PC-9 (cell line): ENCODE data around the gene PKN2. TPM values are rescaled to one million over a fixed set of nuclear protein-coding genes. Genes with fewer than 3 reads are reported as not detected.

Experiments
- BruUV-seq: library from RNA; stranded (reverse); fragments of 400-500 nt; replicated peaks from 2 replicates; lab custom pipeline; 2021; lab: Mats Ljungman, UMichigan
- CTCF ChIA-PET: fragments of 300-600 bp; sonication (Branson Sonifier 250); formaldehyde crosslinking; loops from one replicate; lab custom pipeline; 2022; ENCODE audit warnings: antibody characterized with exemption; lab: Charles Lee
- POLR2A ChIA-PET: fragments of 300-600 bp; sonication (Branson Sonifier 250); formaldehyde crosslinking; loops from one replicate; lab custom pipeline; 2022; ENCODE audit warnings: antibody characterized with exemption; ENCODE audit not compliant: unreplicated experiment; lab: Charles Lee
- DNase-seq, 2 experiments: peaks; one replicate each; pipeline versions ENCODE4 v3.0.0 to v3.0.0-alpha.2; 2015 to 2022; ENCODE audit warnings: mixed read lengths in 1 of 2
- H2AFZ ChIP-seq: fragments of 200-600 bp; sonication (generic); 2 replicates; pipeline ENCODE4 v1.8.1; 2017; ENCODE audit warnings: antibody characterized with exemption
- H3F3A ChIP-seq: fragments of 200-600 bp; sonication (generic); 2 replicates; pipeline ENCODE4 v1.8.1; 2017; ENCODE audit warnings: antibody characterized with exemption, mild to moderate bottlenecking, low read depth; ENCODE audit not compliant: insufficient read depth
- H3K27ac ChIP-seq: fragments of 200-600 bp; sonication (generic); 2 replicates; pipeline ENCODE4 v1.6.1; 2016; ENCODE audit warnings: mixed run types
- H3K27me3 ChIP-seq: fragments of 200-600 bp; sonication (generic); 2 replicates; pipeline ENCODE4 v1.6.1; 2016; ENCODE audit warnings: low read depth, mixed run types; ENCODE audit not compliant: insufficient read depth
- H3K36me3 ChIP-seq: fragments of 200-600 bp; sonication (generic); 2 replicates; pipeline ENCODE4 v1.6.1; 2016; ENCODE audit warnings: low read depth, mixed run types
- H3K4me1 ChIP-seq: fragments of 200-600 bp; sonication (generic); replicated peaks from 2 replicates; pipeline ENCODE4 v1.6.1; 2016; ENCODE audit warnings: mixed run types; ENCODE audit not compliant: insufficient read depth
- H3K4me2 ChIP-seq: fragments of 200-600 bp; sonication (generic); 2 replicates; pipeline ENCODE4 v1.6.1; 2017; ENCODE audit warnings: mixed run types
- H3K4me3 ChIP-seq: fragments of 200-600 bp; sonication (generic); 2 replicates; pipeline ENCODE4 v1.6.1; 2016; ENCODE audit warnings: mixed run types
- H3K79me2 ChIP-seq: fragments of 200-600 bp; sonication (generic); 2 replicates; pipeline ENCODE4 v1.6.1; 2017; ENCODE audit warnings: low read depth, mixed run types
- H3K9me2 ChIP-seq: fragments of 200-600 bp; sonication (generic); 2 replicates; pipeline ENCODE4 v1.8.1; 2017; ENCODE audit warnings: mild to moderate bottlenecking; ENCODE audit not compliant: insufficient read depth
- H3K9me3 ChIP-seq: fragments of 200-600 bp; sonication (generic); 2 replicates; pipeline ENCODE4 v1.8.1; 2016; ENCODE audit warnings: low read depth; ENCODE audit not compliant: insufficient read depth
- H4K20me1 ChIP-seq: fragments of 200-600 bp; sonication (generic); 2 replicates; pipeline ENCODE4 v1.8.1; 2017; ENCODE audit not compliant: insufficient read depth
- EZH2 ChIP-seq: fragments of 200-600 bp; sonication (generic); IDR thresholded peaks from 2 replicates; pipeline ENCODE4 v1.8.0; 2017; ENCODE audit warnings: antibody characterized with exemption, low read depth
- intact Hi-C: fragments of 100-400 bp; cut with micrococcal nuclease; formaldehyde crosslinking; loops from one replicate; pipeline ENCODE4 v1.10.0; 2022; ENCODE audit not compliant: unreplicated experiment
- total RNA-seq: library from RNA; stranded (reverse); gene quantifications from 2 replicates; pipeline ENCODE4 v1.2.3, GENCODE V29; 2021
- TF ChIP-seq, protein P1 (sequence below): fragments of 200-600 bp; sonication (generic); conservative IDR thresholded peaks from 2 replicates; pipeline ENCODE4 v1.6.1; 2017; ENCODE audit warnings: mixed run types, antibody characterized with exemption, mild to moderate bottlenecking, moderate library complexity

PKN2 gene
- total RNA-seq, 1 experiment from 2014 or later: 79.3 TPM

DNA sequence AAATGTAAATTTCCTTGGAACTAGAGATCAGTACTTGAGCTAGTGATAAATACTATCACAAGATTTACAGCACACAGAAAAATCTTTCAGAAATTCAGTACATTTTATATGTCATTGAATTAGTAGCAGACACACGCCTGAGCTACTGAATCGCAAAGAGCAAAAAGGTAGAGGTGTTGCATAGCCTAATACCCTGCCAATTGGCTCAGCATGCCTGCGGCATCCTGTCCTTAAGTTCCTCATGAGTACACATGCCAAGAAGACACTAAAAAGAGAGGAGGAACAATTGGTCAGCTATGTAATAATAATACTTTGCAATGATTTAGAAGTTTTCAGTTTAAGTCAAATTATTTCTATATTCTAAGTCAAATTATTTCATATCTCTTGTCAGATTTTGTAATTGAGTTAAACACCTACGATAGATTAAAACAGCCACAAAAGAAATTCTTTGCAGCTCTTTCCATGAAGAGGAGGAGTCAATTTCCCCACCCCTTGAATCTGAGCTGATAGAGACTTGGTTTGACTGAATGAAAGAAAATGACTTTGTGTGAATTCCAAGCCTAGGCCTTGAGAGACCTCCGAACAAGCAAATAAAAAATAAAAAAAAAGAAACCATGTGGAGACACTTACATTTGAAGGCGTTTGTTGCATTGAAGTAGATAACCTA lies 36.2 kb upstream of the PKN2 start:
- H3K4me3 ChIP-seq: no peak overlapping the region
- no peaks in the 10 kb centered on the region for H3K9me2 ChIP-seq
- no TSS peak for BruUV-seq
- ChIA-PET POLR2A (interaction anchor here (0.7 kb wide), 1 partner anchor 216 kb away, joined by 3 read pairs; no protein-coding TSS in a partner anchor), CTCF (interaction anchor here (1.2 kb wide), 1 partner anchor 11 kb away, joined by 3 read pairs; no protein-coding TSS in a partner anchor)
- no peaks in the 10 kb centered on the region for H3K27me3 ChIP-seq
- no peaks in the 10 kb centered on the region for H3F3A ChIP-seq
- intact Hi-C loops: no loop called here
- no peaks in the 10 kb centered on the region for H3K4me1 ChIP-seq
- DNase-seq: no peak
- no peak for TF ChIP-seq EZH2
- TF ChIP-seq, protein P1, sequence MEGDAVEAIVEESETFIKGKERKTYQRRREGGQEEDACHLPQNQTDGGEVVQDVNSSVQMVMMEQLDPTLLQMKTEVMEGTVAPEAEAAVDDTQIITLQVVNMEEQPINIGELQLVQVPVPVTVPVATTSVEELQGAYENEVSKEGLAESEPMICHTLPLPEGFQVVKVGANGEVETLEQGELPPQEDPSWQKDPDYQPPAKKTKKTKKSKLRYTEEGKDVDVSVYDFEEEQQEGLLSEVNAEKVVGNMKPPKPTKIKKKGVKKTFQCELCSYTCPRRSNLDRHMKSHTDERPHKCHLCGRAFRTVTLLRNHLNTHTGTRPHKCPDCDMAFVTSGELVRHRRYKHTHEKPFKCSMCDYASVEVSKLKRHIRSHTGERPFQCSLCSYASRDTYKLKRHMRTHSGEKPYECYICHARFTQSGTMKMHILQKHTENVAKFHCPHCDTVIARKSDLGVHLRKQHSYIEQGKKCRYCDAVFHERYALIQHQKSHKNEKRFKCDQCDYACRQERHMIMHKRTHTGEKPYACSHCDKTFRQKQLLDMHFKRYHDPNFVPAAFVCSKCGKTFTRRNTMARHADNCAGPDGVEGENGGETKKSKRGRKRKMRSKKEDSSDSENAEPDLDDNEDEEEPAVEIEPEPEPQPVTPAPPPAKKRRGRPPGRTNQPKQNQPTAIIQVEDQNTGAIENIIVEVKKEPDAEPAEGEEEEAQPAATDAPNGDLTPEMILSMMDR: no peak
- no peaks in the 10 kb centered on the region for H3K36me3 ChIP-seq
- H3K4me2 ChIP-seq: no peak overlapping the region
- H2AFZ ChIP-seq: no peak overlapping the region
- no peaks in the 10 kb centered on the region for H3K79me2 ChIP-seq
- H4K20me1 ChIP-seq: no peaks in the 10 kb centered on the region
- H3K9me3 ChIP-seq: no peaks in the 10 kb centered on the region
- no peak overlapping the region for H3K27ac ChIP-seq

DNA sequence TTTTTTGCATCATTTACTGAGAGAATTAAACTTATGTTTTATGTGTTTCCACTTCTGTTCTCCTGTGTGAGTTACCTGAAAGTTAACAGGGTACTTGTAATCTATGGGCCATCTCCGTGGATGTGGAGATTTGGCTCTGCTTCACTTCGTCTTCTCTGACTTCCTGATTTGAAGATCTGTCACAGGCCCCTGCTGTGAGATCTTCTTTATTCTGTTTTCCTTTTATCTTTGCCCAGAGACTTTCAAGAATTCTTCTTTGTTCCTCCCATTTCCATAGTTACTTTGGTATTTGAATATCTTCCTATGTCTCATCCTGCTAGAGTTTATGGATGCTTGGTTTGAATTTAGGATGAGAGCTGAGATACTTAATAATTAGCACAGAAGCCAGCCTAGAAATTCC lies 35.4 kb upstream of the PKN2 start:
- CTCF ChIA-PET: no interaction called here
- no peak overlapping the region for H2AFZ ChIP-seq
- no peaks in the 10 kb centered on the region for H3F3A ChIP-seq
- no peaks in the 10 kb centered on the region for H4K20me1 ChIP-seq
- H3K4me2 ChIP-seq: no peak overlapping the region
- intact Hi-C loops: no loop called here
- H3K4me1 ChIP-seq: no peaks in the 10 kb centered on the region
- no peak overlapping the region for H3K27ac ChIP-seq
- no peaks in the 10 kb centered on the region for H3K9me3 ChIP-seq
- H3K9me2 ChIP-seq: no peaks in the 10 kb centered on the region
- no peak for DNase-seq
- H3K27me3 ChIP-seq: no peaks in the 10 kb centered on the region
- H3K4me3 ChIP-seq: no peak overlapping the region
- H3K36me3 ChIP-seq: no peaks in the 10 kb centered on the region
- no TSS peak for BruUV-seq
- TF ChIP-seq EZH2: no peak
- TF ChIP-seq, protein P1: no peak
- no peaks in the 10 kb centered on the region for H3K79me2 ChIP-seq
- POLR2A ChIA-PET: no interaction called here

DNA sequence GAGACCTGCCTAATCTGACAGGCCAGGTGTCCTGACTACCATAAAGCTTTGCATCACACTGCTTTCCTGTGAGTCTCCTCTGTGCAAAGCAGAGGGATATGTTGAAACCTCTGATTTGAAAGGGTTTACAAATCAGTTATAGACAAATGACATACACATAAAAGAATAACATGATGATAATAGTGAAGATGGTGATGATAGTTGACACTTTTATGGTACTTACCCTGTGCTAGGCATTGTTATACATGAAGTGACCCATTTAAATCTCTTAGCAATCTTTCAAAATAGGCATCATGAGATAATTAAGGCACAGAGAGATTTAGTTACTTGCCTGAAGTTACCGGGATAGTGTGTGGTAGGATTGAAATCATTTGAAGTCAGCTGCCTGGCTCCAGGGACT lies 34.1 kb upstream of the PKN2 start:
- TF ChIP-seq, protein P1: no peak
- no peak for TF ChIP-seq EZH2
- CTCF ChIA-PET: no interaction called here
- intact Hi-C loops: no loop called here
- no peaks in the 10 kb centered on the region for H3K36me3 ChIP-seq
- no peak overlapping the region for H3K4me2 ChIP-seq
- no peak overlapping the region for H2AFZ ChIP-seq
- no peaks in the 10 kb centered on the region for H3K79me2 ChIP-seq
- no peaks in the 10 kb centered on the region for H3K4me1 ChIP-seq
- H3F3A ChIP-seq: no peaks in the 10 kb centered on the region
- no peaks in the 10 kb centered on the region for H3K9me2 ChIP-seq
- no peaks in the 10 kb centered on the region for H3K9me3 ChIP-seq
- POLR2A ChIA-PET: no interaction called here
- BruUV-seq: no TSS peak
- H4K20me1 ChIP-seq: no peaks in the 10 kb centered on the region
- H3K27me3 ChIP-seq: no peaks in the 10 kb centered on the region
- no peak overlapping the region for H3K27ac ChIP-seq
- no peak overlapping the region for H3K4me3 ChIP-seq
- no peak for DNase-seq
